HEK293 (cell line): ENCODE measurements around the gene OCRL.

Source experiments
- CTCF ChIA-PET: fragments of 350-600 bp; formaldehyde crosslinking; extraction: SDS; loops from one replicate; lab custom pipeline; 2021; ENCODE audit warnings: antibody characterized with exemption; lab: Yijun Ruan, JAX
- POLR2A ChIA-PET: fragments of 300-600 bp; formaldehyde crosslinking; extraction: SDS; loops from one replicate; lab custom pipeline; 2020; ENCODE audit warnings: antibody characterized with exemption, inconsistent platforms; lab: Yijun Ruan, JAX
- H3K27ac ChIP-seq: fragments of 200-500 bp; sonication (Bioruptor generic); 2 replicates; pipeline ENCODE4 v1.5.1; 2014; ENCODE audit warnings: low read depth, low read length, control low read depth, inconsistent platforms; ENCODE audit errors: extremely low read depth
- H3K36me3 ChIP-seq, 2 experiments: fragments of 200-500 bp in 1 of 2; sonication (Bioruptor generic) in 1 of 2; 1 replicate in 1 of 2; 2 replicates in 1 of 2; pipeline ENCODE4 v1.5.1; 2014 to 2017; ENCODE audit warnings: inconsistent platforms in 2 of 2, low read length in 2 of 2; ENCODE audit not compliant: control insufficient read depth in 2 of 2, insufficient read depth in 1 of 2
- H3K4me1 ChIP-seq: fragments of 200-500 bp; sonication (Bioruptor generic); 2 replicates; pipeline ENCODE4 v1.5.1; 2014; ENCODE audit warnings: mild to moderate bottlenecking, low read length, inconsistent platforms; ENCODE audit not compliant: control insufficient read depth, insufficient read depth
- H3K4me3 ChIP-seq: 2 replicates; pipeline ENCODE4 v1.5.1; 2011; ENCODE audit warnings: low read depth, mild to moderate bottlenecking, control low read depth, low read length, moderate library complexity
- H3K9me3 ChIP-seq: fragments of 200-500 bp; sonication (Bioruptor generic); 2 replicates; pipeline ENCODE4 v1.5.1; 2014; ENCODE audit warnings: low read depth, low read length, inconsistent platforms; ENCODE audit not compliant: control insufficient read depth, insufficient read depth
- CTCF ChIP-seq: fragments of 450-650 bp; formaldehyde crosslinking; IDR thresholded peaks from 2 replicates; pipeline ENCODE4 v1.5.1; 2016; ENCODE audit warnings: missing biosample characterization, missing genetic modification characterization
- FEZF1 ChIP-seq: fragments of 450-650 bp; formaldehyde crosslinking; IDR thresholded peaks from 2 replicates; pipeline ENCODE4 v1.5.1; 2016; ENCODE audit warnings: missing biosample characterization, missing genetic modification characterization
- KLF9 ChIP-seq: fragments of 450-650 bp; formaldehyde crosslinking; IDR thresholded peaks from 2 replicates; pipeline ENCODE4 v1.5.1; 2016; ENCODE audit warnings: missing biosample characterization, missing genetic modification characterization, low read depth
- MEIS1 ChIP-seq: sonication (generic); formaldehyde crosslinking; IDR thresholded peaks from 2 replicates; pipeline ENCODE4 v1.8.1; 2022; ENCODE audit warnings: missing genetic modification reagents, mild to moderate bottlenecking, borderline replicate concordance
- SCRT1 ChIP-seq: fragments of 450-650 bp; formaldehyde crosslinking; IDR thresholded peaks from 2 replicates; pipeline ENCODE4 v1.5.1; 2016; ENCODE audit warnings: missing biosample characterization, missing genetic modification characterization, borderline replicate concordance
- SP7 ChIP-seq: fragments of 450-650 bp; formaldehyde crosslinking; IDR thresholded peaks from 2 replicates; pipeline ENCODE4 v1.5.1; 2016; ENCODE audit warnings: missing biosample characterization, missing genetic modification characterization
- WT1 ChIP-seq: fragments of 450-650 bp; formaldehyde crosslinking; IDR thresholded peaks from 2 replicates; pipeline ENCODE4 v1.5.1; 2016; ENCODE audit warnings: missing biosample characterization, missing genetic modification characterization
- ZBTB17 ChIP-seq: fragments of 450-650 bp; formaldehyde crosslinking; IDR thresholded peaks from 2 replicates; pipeline ENCODE4 v1.5.1; 2016; ENCODE audit warnings: missing biosample characterization, missing genetic modification characterization
- ZBTB20 ChIP-seq: fragments of 450-650 bp; formaldehyde crosslinking; IDR thresholded peaks from 2 replicates; pipeline ENCODE4 v1.5.1; 2016; ENCODE audit warnings: missing biosample characterization, missing genetic modification characterization
- ZBTB8A ChIP-seq: fragments of 450-650 bp; formaldehyde crosslinking; IDR thresholded peaks from 2 replicates; pipeline ENCODE4 v1.5.1; 2016; ENCODE audit warnings: missing biosample characterization, missing genetic modification characterization
- ZFHX2 ChIP-seq: fragments of 450-650 bp; formaldehyde crosslinking; conservative IDR thresholded peaks from 2 replicates; pipeline ENCODE4 v1.5.1; 2016; ENCODE audit warnings: missing biosample characterization, missing genetic modification characterization
- ZFP41 ChIP-seq: fragments of 450-650 bp; formaldehyde crosslinking; IDR thresholded peaks from 2 replicates; pipeline ENCODE4 v1.5.1; 2016; ENCODE audit warnings: missing biosample characterization, missing genetic modification characterization, borderline replicate concordance
- ZFP69B ChIP-seq: fragments of 450-650 bp; formaldehyde crosslinking; IDR thresholded peaks from 2 replicates; pipeline ENCODE4 v1.5.1; 2016; ENCODE audit warnings: missing biosample characterization, missing genetic modification characterization
- ZNF138 ChIP-seq: fragments of 450-650 bp; formaldehyde crosslinking; IDR thresholded peaks from 2 replicates; pipeline ENCODE4 v1.5.1; 2016; ENCODE audit warnings: missing biosample characterization, missing genetic modification characterization, borderline replicate concordance
- ZNF155 ChIP-seq: fragments of 450-650 bp; formaldehyde crosslinking; IDR thresholded peaks from 2 replicates; pipeline ENCODE4 v1.5.1; 2016; ENCODE audit warnings: missing biosample characterization, missing genetic modification characterization
- ZNF184 ChIP-seq: fragments of 450-650 bp; IDR thresholded peaks from 2 replicates; pipeline ENCODE4 v1.5.1; 2018; ENCODE audit warnings: missing biosample characterization, mild to moderate bottlenecking, missing genetic modification characterization
- ZNF2 ChIP-seq: fragments of 450-650 bp; formaldehyde crosslinking; IDR thresholded peaks from 2 replicates; pipeline ENCODE4 v1.5.1; 2016; ENCODE audit warnings: missing biosample characterization, missing genetic modification characterization
- ZNF24 ChIP-seq: fragments of 450-650 bp; formaldehyde crosslinking; IDR thresholded peaks from 2 replicates; pipeline ENCODE4 v1.5.1; 2016; ENCODE audit warnings: missing biosample characterization, missing genetic modification characterization
- ZNF248 ChIP-seq: fragments of 450-650 bp; formaldehyde crosslinking; IDR thresholded peaks from 2 replicates; pipeline ENCODE4 v1.5.1; 2017; ENCODE audit warnings: missing biosample characterization, missing genetic modification characterization
- ZNF362 ChIP-seq: fragments of 450-650 bp; formaldehyde crosslinking; IDR thresholded peaks from 2 replicates; pipeline ENCODE4 v1.5.1; 2016; ENCODE audit warnings: missing biosample characterization, missing genetic modification characterization
- ZNF37A ChIP-seq: fragments of 450-650 bp; IDR thresholded peaks from 2 replicates; pipeline ENCODE4 v1.5.1; 2018; ENCODE audit warnings: missing biosample characterization, missing genetic modification characterization
- ZNF394 ChIP-seq: fragments of 450-650 bp; formaldehyde crosslinking; IDR thresholded peaks from 2 replicates; pipeline ENCODE4 v1.5.1; 2016; ENCODE audit warnings: missing biosample characterization, missing genetic modification characterization, mild to moderate bottlenecking, moderate library complexity, borderline replicate concordance
- ZNF560 ChIP-seq: fragments of 450-650 bp; formaldehyde crosslinking; IDR thresholded peaks from 2 replicates; pipeline ENCODE4 v1.5.1; 2017; ENCODE audit warnings: missing biosample characterization, missing genetic modification characterization, borderline replicate concordance
- ZNF660 ChIP-seq: fragments of 450-650 bp; IDR thresholded peaks from 2 replicates; pipeline ENCODE4 v1.5.1; 2018; ENCODE audit warnings: missing biosample characterization, mild to moderate bottlenecking, missing genetic modification characterization
- ZNF664 ChIP-seq: fragments of 450-650 bp; formaldehyde crosslinking; IDR thresholded peaks from 2 replicates; pipeline ENCODE4 v1.5.1; 2016; ENCODE audit warnings: missing biosample characterization, missing genetic modification characterization
- ZNF747 ChIP-seq: fragments of 450-650 bp; formaldehyde crosslinking; IDR thresholded peaks from 2 replicates; pipeline ENCODE4 v1.5.1; 2016; ENCODE audit warnings: missing biosample characterization, missing genetic modification characterization
- ZNF843 ChIP-seq: fragments of 450-650 bp; formaldehyde crosslinking; IDR thresholded peaks from 2 replicates; pipeline ENCODE4 v1.5.1; 2016; ENCODE audit warnings: missing biosample characterization, missing genetic modification characterization
- TF ChIP-seq, protein P1 (sequence below): fragments of 450-650 bp; formaldehyde crosslinking; IDR thresholded peaks from 2 replicates; pipeline ENCODE4 v1.5.1; 2016; ENCODE audit warnings: missing biosample characterization, missing genetic modification characterization
- TF ChIP-seq, protein P2 (sequence below): IDR thresholded peaks from 2 replicates; pipeline ENCODE4 v1.6.1; 2011; ENCODE audit warnings: mild to moderate bottlenecking, low read depth, low read length, borderline replicate concordance

Gene OCRL

DNA sequence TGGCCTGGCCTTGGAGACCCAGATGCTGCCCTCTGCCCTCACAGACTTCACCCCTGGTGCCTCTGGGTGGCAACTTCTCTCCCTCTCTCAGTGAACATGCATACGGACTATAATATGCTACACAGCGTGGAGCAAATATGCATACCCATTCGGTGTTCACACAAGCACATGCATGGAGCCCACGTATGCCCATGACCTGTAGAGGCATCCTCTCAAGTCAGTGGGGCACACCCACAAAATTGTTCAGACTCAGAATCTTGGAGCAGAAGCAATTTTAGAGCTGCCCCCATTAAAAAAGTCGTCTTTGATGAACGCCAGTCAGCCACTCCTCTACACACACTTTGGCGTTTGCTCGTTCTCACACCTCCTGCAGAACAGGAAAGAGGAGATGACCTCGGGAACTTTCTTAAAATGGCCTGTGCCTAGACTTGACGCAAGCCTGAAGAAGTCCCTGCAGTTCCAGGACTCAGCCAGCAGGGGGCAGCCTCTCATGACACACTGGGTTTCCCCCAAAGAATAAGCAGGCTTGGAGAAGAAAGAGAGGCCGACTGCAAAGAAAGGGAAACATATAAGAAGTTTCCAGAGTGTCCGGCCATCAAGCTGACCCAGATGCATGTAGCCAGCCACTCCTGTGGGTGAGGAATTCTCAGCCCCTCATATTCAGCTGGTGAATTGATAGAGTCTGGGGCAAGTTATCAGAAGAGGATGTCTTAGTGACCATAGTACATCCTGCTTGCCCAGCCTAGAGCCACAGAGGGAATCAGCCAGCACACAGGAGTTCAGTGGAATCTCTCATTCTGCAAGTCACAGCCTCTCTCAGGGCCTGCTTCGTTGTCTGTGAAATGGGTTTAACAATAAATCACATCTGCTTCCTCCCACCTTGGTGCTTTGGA lies 97.4 kb downstream of the OCRL start (continued):
- TF ChIP-seq, protein P1, sequence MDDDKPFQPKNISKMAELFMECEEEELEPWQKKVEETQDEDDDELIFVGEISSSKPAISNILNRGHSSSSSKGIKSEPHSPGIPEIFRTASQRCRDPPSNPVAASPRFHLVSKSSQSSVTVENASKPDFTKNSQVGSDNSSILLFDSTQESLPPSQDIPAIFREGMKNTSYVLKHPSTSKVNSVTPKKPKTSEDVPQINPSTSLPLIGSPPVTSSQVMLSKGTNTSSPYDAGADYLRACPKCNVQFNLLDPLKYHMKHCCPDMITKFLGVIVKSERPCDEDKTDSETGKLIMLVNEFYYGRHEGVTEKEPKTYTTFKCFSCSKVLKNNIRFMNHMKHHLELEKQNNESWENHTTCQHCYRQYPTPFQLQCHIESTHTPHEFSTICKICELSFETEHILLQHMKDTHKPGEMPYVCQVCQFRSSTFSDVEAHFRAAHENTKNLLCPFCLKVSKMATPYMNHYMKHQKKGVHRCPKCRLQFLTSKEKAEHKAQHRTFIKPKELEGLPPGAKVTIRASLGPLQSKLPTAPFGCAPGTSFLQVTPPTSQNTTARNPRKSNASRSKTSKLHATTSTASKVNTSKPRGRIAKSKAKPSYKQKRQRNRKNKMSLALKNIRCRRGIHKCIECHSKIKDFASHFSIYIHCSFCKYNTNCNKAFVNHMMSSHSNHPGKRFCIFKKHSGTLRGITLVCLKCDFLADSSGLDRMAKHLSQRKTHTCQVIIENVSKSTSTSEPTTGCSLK (tag by site-specific recombination), result no peak
- TF ChIP-seq ZNF660 (tag by site-specific recombination), result peak; percentile 70; the same call in 1 of the 2 replicates
- TF ChIP-seq ZNF37A (tag by site-specific recombination), result no peak
- TF ChIP-seq SP7, result no peak
- no peak for TF ChIP-seq ZFP41 (tag by site-specific recombination)
- no peak for TF ChIP-seq SCRT1 (tag by site-specific recombination)
- TF ChIP-seq ZNF843 (tag by site-specific recombination), result no peak
- no peak for TF ChIP-seq ZBTB20 (tag by site-specific recombination)
- no peak for TF ChIP-seq ZFHX2
- TF ChIP-seq KLF9 (tag by site-specific recombination), result peak; percentile 41; the same call in 1 of the 2 replicates
- peak; percentile 71 for TF ChIP-seq CTCF (tag by site-specific recombination)
- no peak for TF ChIP-seq ZNF747 (tag by site-specific recombination)
- TF ChIP-seq ZNF664 (tag by site-specific recombination), result no peak

- no peaks in the 10 kb centered on the region for H3K4me1 ChIP-seq
- ChIA-PET CTCF (interaction anchor here (1.0 to 7.5 kb wide), 8 partner anchors 11 to 87 kb away, joined by 3 to 154 read pairs (median 6); no protein-coding TSS in a partner anchor), POLR2A (no interaction called here)
- H3K36me3 ChIP-seq, result no peaks in the 10 kb centered on the region
- no peak overlapping the region for H3K4me3 ChIP-seq
- no peak for TF ChIP-seq ZNF24 (tag by site-specific recombination)
- no peak for TF ChIP-seq ZFP69B (tag by site-specific recombination)
- TF ChIP-seq ZBTB8A, result no peak
- TF ChIP-seq ZNF2 (tag by site-specific recombination), result no peak
- no peak for TF ChIP-seq ZNF155 (tag by site-specific recombination)
- no peak for TF ChIP-seq ZNF362
- TF ChIP-seq, protein P2, sequence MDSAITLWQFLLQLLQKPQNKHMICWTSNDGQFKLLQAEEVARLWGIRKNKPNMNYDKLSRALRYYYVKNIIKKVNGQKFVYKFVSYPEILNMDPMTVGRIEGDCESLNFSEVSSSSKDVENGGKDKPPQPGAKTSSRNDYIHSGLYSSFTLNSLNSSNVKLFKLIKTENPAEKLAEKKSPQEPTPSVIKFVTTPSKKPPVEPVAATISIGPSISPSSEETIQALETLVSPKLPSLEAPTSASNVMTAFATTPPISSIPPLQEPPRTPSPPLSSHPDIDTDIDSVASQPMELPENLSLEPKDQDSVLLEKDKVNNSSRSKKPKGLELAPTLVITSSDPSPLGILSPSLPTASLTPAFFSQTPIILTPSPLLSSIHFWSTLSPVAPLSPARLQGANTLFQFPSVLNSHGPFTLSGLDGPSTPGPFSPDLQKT, result no peak
- no peak for TF ChIP-seq ZNF394 (tag by site-specific recombination)
- no peak for TF ChIP-seq ZNF560 (tag by site-specific recombination)
- TF ChIP-seq ZNF138 (tag by site-specific recombination), result no peak
- no peak for TF ChIP-seq ZNF184 (tag by site-specific recombination)
- TF ChIP-seq ZBTB17 (tag by site-specific recombination), result no peak
- TF ChIP-seq WT1 (tag by site-specific recombination), result no peak
- no peak for TF ChIP-seq MEIS1 (CRISPR knock-in tag)
- no peak for TF ChIP-seq ZNF248 (tag by site-specific recombination)
- no peak for TF ChIP-seq FEZF1 (tag by site-specific recombination)
- no peak overlapping the region for H3K27ac ChIP-seq
- H3K9me3 ChIP-seq, result no peaks in the 10 kb centered on the region
Measured at GRCh38 chrX:129638917-129639316, 98.9 kb downstream of the OCRL start.
